ENCODE results near the gene PPM1E.

DNA sequence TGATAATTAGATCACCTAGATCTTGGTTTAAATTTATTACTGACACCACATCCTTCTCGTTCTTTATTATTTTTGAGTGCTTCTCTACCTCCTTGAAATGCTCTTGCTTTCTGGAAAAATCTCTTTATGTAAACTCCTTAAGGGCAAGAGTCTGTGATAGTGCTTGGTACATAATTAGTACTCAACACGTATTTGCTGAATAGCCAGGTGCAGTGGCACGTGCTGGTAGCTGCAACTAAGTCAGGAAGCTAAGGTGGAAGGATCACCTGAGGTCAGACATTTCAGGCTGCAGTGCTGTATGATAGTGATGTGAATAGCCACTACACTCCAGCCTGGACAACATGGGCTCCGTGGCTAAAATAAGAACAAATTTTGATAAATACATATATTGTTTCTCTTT lies 63.0 kb downstream of the PPM1E start:
- TF ChIP-seq, protein P1, sequence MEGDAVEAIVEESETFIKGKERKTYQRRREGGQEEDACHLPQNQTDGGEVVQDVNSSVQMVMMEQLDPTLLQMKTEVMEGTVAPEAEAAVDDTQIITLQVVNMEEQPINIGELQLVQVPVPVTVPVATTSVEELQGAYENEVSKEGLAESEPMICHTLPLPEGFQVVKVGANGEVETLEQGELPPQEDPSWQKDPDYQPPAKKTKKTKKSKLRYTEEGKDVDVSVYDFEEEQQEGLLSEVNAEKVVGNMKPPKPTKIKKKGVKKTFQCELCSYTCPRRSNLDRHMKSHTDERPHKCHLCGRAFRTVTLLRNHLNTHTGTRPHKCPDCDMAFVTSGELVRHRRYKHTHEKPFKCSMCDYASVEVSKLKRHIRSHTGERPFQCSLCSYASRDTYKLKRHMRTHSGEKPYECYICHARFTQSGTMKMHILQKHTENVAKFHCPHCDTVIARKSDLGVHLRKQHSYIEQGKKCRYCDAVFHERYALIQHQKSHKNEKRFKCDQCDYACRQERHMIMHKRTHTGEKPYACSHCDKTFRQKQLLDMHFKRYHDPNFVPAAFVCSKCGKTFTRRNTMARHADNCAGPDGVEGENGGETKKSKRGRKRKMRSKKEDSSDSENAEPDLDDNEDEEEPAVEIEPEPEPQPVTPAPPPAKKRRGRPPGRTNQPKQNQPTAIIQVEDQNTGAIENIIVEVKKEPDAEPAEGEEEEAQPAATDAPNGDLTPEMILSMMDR (IDR thresholded peaks at IDR 0.05) = no peak
- no peak for TF ChIP-seq ZFX (IDR thresholded peaks at IDR 0.05; ENCODE audit: borderline replicate concordance)

All from 22Rv1 (cell line).